Measurements from ENCODE around the gene TCEA3. TPM values are rescaled to one million over a fixed set of nuclear protein-coding genes. Genes with fewer than 3 reads are reported as not detected.

The TCEA3 gene
- total and polyA plus RNA-seq, 2 experiments from 2014 or later, result not detected

- no peak overlapping the region for H3K4me2 ChIP-seq
- H3K79me2 ChIP-seq (replicated peaks; ENCODE audit: insufficient read depth), result peaks cover 10% of the 10 kb centered on the region
- H3K4me3 ChIP-seq, result no peak overlapping the region
- no peaks in the 10 kb centered on the region; the same call in 1 of the 2 replicates for H3K36me3 ChIP-seq (ENCODE audit: insufficient read depth)
- no peak overlapping the region for H2AFZ ChIP-seq
- no peaks in the 10 kb centered on the region for H3K36me3 Mint-ChIP-seq (ENCODE audit: low read depth)
- no peaks in the 10 kb centered on the region for H3K9me2 ChIP-seq (ENCODE audit: insufficient read depth)
- no peak for TF ChIP-seq NANOG (IDR thresholded peaks at IDR 0.05; ENCODE audit: borderline replicate concordance)
- TF ChIP-seq ZNF114 (CRISPR knock-in tag; IDR thresholded peaks at IDR 0.05), result no peak
- TF ChIP-seq ETS1 (IDR thresholded peaks at IDR 0.05), result no peak
- TF ChIP-seq POLR2AphosphoS5 (IDR thresholded peaks at IDR 0.05; ENCODE audit: low read depth), result no peak
- TF ChIP-seq ZNF331 (CRISPR knock-in tag; IDR thresholded peaks at IDR 0.05; ENCODE audit: low read depth), result no peak
- no peak for TF ChIP-seq CREB1 (CRISPR knock-in tag; IDR thresholded peaks at IDR 0.05; ENCODE audit: low read depth)
- no peaks in the 10 kb centered on the region for H3K27me3 ChIP-seq (ENCODE audit: insufficient read depth)
- H3K9me3 Mint-ChIP-seq, result no peaks in the 10 kb centered on the region
- H3K4me1 ChIP-seq (ENCODE audit: insufficient read depth), result no peaks in the 10 kb centered on the region
- H3F3A ChIP-seq (replicated peaks; ENCODE audit: low read depth), result no peaks in the 10 kb centered on the region
- no peak overlapping the region for H3K4me3 Mint-ChIP-seq
- peaks cover 5% of the 10 kb centered on the region; the same call in 2 of the 3 replicates for H3K4me1 Mint-ChIP-seq
- peaks cover 10% of the 10 kb centered on the region for H3K27me3 Mint-ChIP-seq (ENCODE audit: insufficient read depth, low read depth, poor library complexity)
- DNase-seq (ENCODE audit: low spot score) (no peak), ATAC-seq (no peak)
- peaks cover 30% of the 10 kb centered on the region for H4K20me1 ChIP-seq (replicated peaks; ENCODE audit: insufficient read depth)
- no peak overlapping the region for H3K27ac Mint-ChIP-seq
- no peak overlapping the region for H3K27ac ChIP-seq (ENCODE audit: low read depth)
Observed at GRCh38 chr1:23462766-23463165, 38.2 kb upstream of the TCEA3 start.

- Histone ChIP-seq H3K9me2 (ENCODE audit: insufficient read depth) (no peaks in the 10 kb centered on the region), H3K4me1 (ENCODE audit: insufficient read depth) (no peaks in the 10 kb centered on the region), H3K27ac (ENCODE audit: low read depth) (no peak overlapping the region), H3K79me2 (replicated peaks; ENCODE audit: insufficient read depth) (peaks cover 4% of the 10 kb centered on the region), H3K4me3 (no peak overlapping the region), H2AFZ (no peak overlapping the region), H3K4me2 (no peak overlapping the region), H3K27me3 (ENCODE audit: insufficient read depth) (no peaks in the 10 kb centered on the region), H4K20me1 (replicated peaks; ENCODE audit: insufficient read depth) (peaks cover 18% of the 10 kb centered on the region), H3K36me3 (ENCODE audit: insufficient read depth) (no peaks in the 10 kb centered on the region; the same call in 1 of the 2 replicates), H3F3A (replicated peaks; ENCODE audit: low read depth) (no peaks in the 10 kb centered on the region)
- ATAC-seq (no peak), DNase-seq (ENCODE audit: low spot score) (no peak)
- Mint-ChIP-seq H3K4me1 (peaks cover 5% of the 10 kb centered on the region; the same call in 2 of the 3 replicates), H3K36me3 (ENCODE audit: low read depth) (no peaks in the 10 kb centered on the region; the same call in 2 of the 3 replicates), H3K9me3 (no peaks in the 10 kb centered on the region), H3K27me3 (ENCODE audit: insufficient read depth, low read depth, poor library complexity) (peaks cover 13% of the 10 kb centered on the region), H3K27ac (no peak overlapping the region), H3K4me3 (no peak overlapping the region)
- no peak for TF ChIP-seq EZH2phosphoT487 (IDR thresholded peaks at IDR 0.05; ENCODE audit: unreplicated experiment)
- TF ChIP-seq NANOG (IDR thresholded peaks at IDR 0.05; ENCODE audit: borderline replicate concordance), result no peak
- TF ChIP-seq ETS1 (IDR thresholded peaks at IDR 0.05), result no peak
- TF ChIP-seq REST (IDR thresholded peaks at IDR 0.05; ENCODE audit: unreplicated experiment), result no peak
- no peak for TF ChIP-seq CTCF (conservative IDR thresholded peaks at IDR 0.05; ENCODE audit: low read depth in 2 of 2)
- TF ChIP-seq POLR2AphosphoS5 (IDR thresholded peaks at IDR 0.05; ENCODE audit: low read depth), result no peak
- TF ChIP-seq STAT1 (IDR thresholded peaks at IDR 0.05; ENCODE audit: unreplicated experiment), result no peak
- TF ChIP-seq ZNF114 (CRISPR knock-in tag; IDR thresholded peaks at IDR 0.05), result no peak
Observed at GRCh38 chr1:23461050-23461449, 36.5 kb upstream of the TCEA3 start.
